COR-L47 (cell line): Measurements from ENCODE around the gene ARID1B.

Source experiments
- DNase-seq: peaks from one replicate; lab custom pipeline; 2025; lab: John Stamatoyannopoulos, UW

ARID1B gene

GRCh38 chr6:156773935-156774852 lies 3.0 kb upstream of the ARID1B start:
- DNase-seq = no peak

- DNase-seq = no peak
Measured at GRCh38 chr6:156774863-156775405, 2.2 kb upstream of the ARID1B start.

- DNase-seq = no peak
Measured at GRCh38 chr6:156775717-156776116, 1.5 kb upstream of the ARID1B start.

- no peak for DNase-seq
Measured at GRCh38 chr6:156776470-156776839, 723 bp upstream of the ARID1B start.

- peak; percentile 30 for DNase-seq
Measured at GRCh38 chr6:156777577-156778453, 637 bp downstream of the ARID1B start.

GRCh38 chr6:156778454-156779205 lies 1.5 kb downstream of the ARID1B start:
- DNase-seq = no peak

GRCh38 chr6:156779206-156780094 lies 2.3 kb downstream of the ARID1B start:
- no peak for DNase-seq

- DNase-seq = peak; percentile 34
Measured at GRCh38 chr6:156780102-156780641, 3.0 kb downstream of the ARID1B start.

GRCh38 chr6:156780962-156781853 lies 4.0 kb downstream of the ARID1B start:
- no peak for DNase-seq

GRCh38 chr6:156781861-156782631 lies 4.9 kb downstream of the ARID1B start:
- no peak for DNase-seq

GRCh38 chr6:156782691-156783320 lies 5.6 kb downstream of the ARID1B start:
- DNase-seq = no peak

GRCh38 chr6:156783958-156784357 lies 6.8 kb downstream of the ARID1B start:
- no peak for DNase-seq

GRCh38 chr6:156786652-156787051 lies 9.5 kb downstream of the ARID1B start:
- no peak for DNase-seq

- DNase-seq = no peak
Measured at GRCh38 chr6:156787569-156788492, 10.7 kb downstream of the ARID1B start.

GRCh38 chr6:156789081-156789943 lies 12.1 kb downstream of the ARID1B start:
- no peak for DNase-seq

- no peak for DNase-seq
Measured at GRCh38 chr6:156790711-156791319, 13.6 kb downstream of the ARID1B start.
